ENCODE measurements around the gene PMM1. TPM values are rescaled to one million over a fixed set of nuclear protein-coding genes. Genes with fewer than 3 reads are reported as not detected.

PMM1 gene
- total and polyA plus RNA-seq, 2 of the 13 experiments (the other 11 are each of a cell fraction or from before 2014, with no cell fraction given) = 17.8 to 95.6 TPM

DNA sequence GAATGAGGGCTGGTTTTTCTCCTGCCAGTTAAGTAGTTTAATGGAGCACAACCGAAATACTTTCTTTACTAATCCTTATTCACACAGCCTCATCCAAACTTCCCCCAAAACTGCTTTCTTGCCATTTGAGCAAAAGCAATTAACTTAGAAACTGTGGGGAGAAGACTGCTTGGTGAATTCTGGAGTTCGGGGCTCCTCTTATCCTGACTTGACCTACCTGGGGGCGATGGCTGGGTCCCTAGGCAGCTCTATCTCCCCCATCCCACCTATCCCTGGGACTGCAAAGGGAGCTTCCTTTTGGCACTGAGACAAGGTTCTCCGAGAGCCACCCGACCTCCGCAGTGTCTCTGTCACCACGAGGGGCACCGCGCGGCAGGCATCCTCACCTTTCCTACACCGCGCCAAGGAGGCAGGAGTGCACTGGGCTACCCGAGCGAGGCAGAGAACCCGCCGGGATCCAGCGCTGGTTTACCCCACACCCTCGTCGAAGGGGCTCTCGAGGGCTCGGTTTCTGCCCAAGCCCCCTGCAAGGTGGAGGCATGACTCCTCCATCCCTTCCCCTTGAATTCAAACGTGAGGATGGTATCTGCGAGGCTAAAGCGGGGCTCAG is 30.4 kb upstream of the PMM1 start:
- intact Hi-C loops (cut with micrococcal nuclease; ENCODE audit: unreplicated experiment) = no loop called here
- peaks cover 0 to 13% of the 10 kb centered on the region in 2 experiments; a peak in 2 of 5 replicates for H3K36me3 ChIP-seq (replicated peaks in 1 of 2; ENCODE audit: control insufficient read depth in 1 of 2, insufficient read depth in 2 of 2, low read length in 2 of 2)
- peaks cover 72% of the 10 kb centered on the region for H3K4me1 ChIP-seq (ENCODE audit: insufficient read depth, low read length)
- no peaks in the 10 kb centered on the region; a peak in 1 of 5 replicates for H3K27me3 ChIP-seq (ENCODE audit: control insufficient read depth in 1 of 2, insufficient read depth in 2 of 2, low read length in 2 of 2)
- ChIA-PET CTCF (ENCODE audit: low intra/inter-chr PET ratio, low total read pairs) (no interaction called here), POLR2A (interaction anchor here (0.7 to 5.2 kb wide), 12 partner anchors 12 to 327 kb away, joined by 3 to 78 read pairs (median 4); partner anchors contain the start of genes CENPM, PMM1, TEF and TOB2)
- WGBS (ENCODE audit: low lambda C conversion rate) = 2% methylated on average over 16 of the region's 24 CpGs
- FAIRE-seq = no peak
- H4K20me1 ChIP-seq (ENCODE audit: insufficient read depth, low read length) = peaks cover 11% of the 10 kb centered on the region
- no peak overlapping the region for H2AFZ ChIP-seq (ENCODE audit: low read length)
- peak overlapping the region; percentile 99 for H3K9ac ChIP-seq (ENCODE audit: insufficient read depth, low read depth, low read length)
- in situ Hi-C loops (cut with HindIII; ENCODE audit: extremely low pct_ligation_motif_present, low pct_unique_long_range_greater_than_20kb) = no loop called here
- BruUV-seq (replicated peaks) = no TSS peak
- peak; percentile 49 for DNase-seq (ENCODE audit: low spot score)
- no peaks in the 10 kb centered on the region for H3K9me3 ChIP-seq (ENCODE audit: low read length)
- peak overlapping the region; percentile 91 for H3K27ac ChIP-seq (ENCODE audit: extremely low read length, insufficient read depth, low read length)
- H3K4me3 ChIP-seq (replicated peaks in 1 of 3; ENCODE audit: insufficient read depth in 1 of 3, low read depth in 2 of 3, low read length in 3 of 3) = peak overlapping the region; percentile 82 to 94 (median 85)
- peak overlapping the region; percentile 95 for H3K4me2 ChIP-seq (ENCODE audit: low read depth, low read length)
- H3K79me2 ChIP-seq (ENCODE audit: insufficient read depth, low read length) = peaks cover 45% of the 10 kb centered on the region
- peak; percentile 78 for ATAC-seq
- TF ChIP-seq RXRB (CRISPR knock-in tag; IDR thresholded peaks at IDR 0.05; ENCODE audit: borderline replicate concordance) (peak; percentile 46; the same call in 1 of the 2 replicates), MXI1 (IDR thresholded peaks at IDR 0.05; ENCODE audit: borderline replicate concordance, low read depth, low read length) (peak; percentile 49; the same call in 1 of the 3 replicates), NR1H2 (CRISPR knock-in tag; IDR thresholded peaks at IDR 0.05; ENCODE audit: borderline replicate concordance, low read depth) (no peak), NFKB2 (CRISPR knock-in tag; IDR thresholded peaks at IDR 0.05; ENCODE audit: borderline replicate concordance) (no peak), PAX8 (CRISPR knock-in tag; IDR thresholded peaks at IDR 0.05; ENCODE audit: borderline replicate concordance) (0 out of 2 replicates have a peak, but pooled peaks have one; percentile 10), CC2D1A (CRISPR knock-in tag; IDR thresholded peaks at IDR 0.05) (no peak), AFF4 (CRISPR knock-in tag; IDR thresholded peaks at IDR 0.05) (no peak), TGIF2 (CRISPR knock-in tag; IDR thresholded peaks at IDR 0.05) (peak; percentile 46; the same call in 1 of the 2 replicates), MYC (CRISPR knock-in tag; IDR thresholded peaks at IDR 0.05; ENCODE audit: borderline replicate concordance) (peak; percentile 49; the same call in 1 of the 2 replicates), HHEX (CRISPR knock-in tag; IDR thresholded peaks at IDR 0.05) (no peak), ZNF674 (CRISPR knock-in tag; IDR thresholded peaks at IDR 0.05; ENCODE audit: low read depth) (no peak), REPIN1 (CRISPR knock-in tag; IDR thresholded peaks at IDR 0.05; ENCODE audit: borderline replicate concordance, low read depth) (0 out of 2 replicates have a peak, but pooled peaks have one; percentile 27), ZNF598 (CRISPR knock-in tag; IDR thresholded peaks at IDR 0.05; ENCODE audit: borderline replicate concordance) (0 out of 2 replicates have a peak, but pooled peaks have one; percentile 71), THAP9 (CRISPR knock-in tag; IDR thresholded peaks at IDR 0.05; ENCODE audit: borderline replicate concordance) (peak; percentile 63; the same call in 1 of the 2 replicates), ZNF747 (CRISPR knock-in tag; IDR thresholded peaks at IDR 0.05; ENCODE audit: borderline replicate concordance) (peak; percentile 72; the same call in 1 of the 2 replicates), ATF3 (CRISPR knock-in tag; IDR thresholded peaks at IDR 0.05) (no peak), ZNF460 (CRISPR knock-in tag; IDR thresholded peaks at IDR 0.05; ENCODE audit: borderline replicate concordance) (no peak)

All from HepG2 (cell line).